Ramos (cell line): ENCODE measurements around the gene SLC4A2.
"Not testable (repeated sequence)": the region's sequence is repeated elsewhere in the genome, so short reads cannot be mapped to it uniquely, and the experiment has no call there.

Source experiments
- in situ Hi-C: fragments of 300-500 bp; cut with MboI; formaldehyde crosslinking; loops from one replicate; pipeline ENCODE4 v1.14.3; 2022; ENCODE audit warnings: low sequenced_read_pairs; ENCODE audit not compliant: unreplicated experiment

Gene SLC4A2

GRCh38 chr7:151059367-151060112, at the start of gene SLC4A2:
Gene SLC4A2 (plus strand): TSS chr7:151059589. CDS start chr7:151061988, 2,399 bp downstream.
- in situ Hi-C loops, result no loop called here

- in situ Hi-C loops, result no loop called here
Measured at GRCh38 chr7:151010037-151010306, 49.4 kb upstream of the SLC4A2 start.

GRCh38 chr7:151010307-151011096, 48.9 kb upstream of the SLC4A2 start:
- in situ Hi-C loops, result no loop called here

- in situ Hi-C loops, result no loop called here
Measured at GRCh38 chr7:151011097-151011409, 48.3 kb upstream of the SLC4A2 start.

GRCh38 chr7:151011616-151012015, 47.8 kb upstream of the SLC4A2 start:
- in situ Hi-C loops, result not testable (repeated sequence)

- in situ Hi-C loops, result no loop called here
Measured at GRCh38 chr7:151012031-151012692, 47.2 kb upstream of the SLC4A2 start.

GRCh38 chr7:151012911-151013347, 46.5 kb upstream of the SLC4A2 start:
- in situ Hi-C loops, result no loop called here

GRCh38 chr7:151013356-151013732, 46.0 kb upstream of the SLC4A2 start:
- in situ Hi-C loops, result no loop called here

- in situ Hi-C loops, result no loop called here
Measured at GRCh38 chr7:151013733-151014497, 45.5 kb upstream of the SLC4A2 start.

- in situ Hi-C loops, result no loop called here
Measured at GRCh38 chr7:151014950-151015349, 44.4 kb upstream of the SLC4A2 start.

- in situ Hi-C loops, result no loop called here
Measured at GRCh38 chr7:151015967-151016366, 43.4 kb upstream of the SLC4A2 start.

- in situ Hi-C loops, result no loop called here
Measured at GRCh38 chr7:151016505-151016904, 42.9 kb upstream of the SLC4A2 start.

- in situ Hi-C loops, result no loop called here
Measured at GRCh38 chr7:151016942-151017341, 42.4 kb upstream of the SLC4A2 start.

- in situ Hi-C loops, result no loop called here
Measured at GRCh38 chr7:151017370-151017952, 41.9 kb upstream of the SLC4A2 start.

- in situ Hi-C loops, result no loop called here
Measured at GRCh38 chr7:151017953-151018420, 41.4 kb upstream of the SLC4A2 start.

GRCh38 chr7:151018421-151019129, 40.8 kb upstream of the SLC4A2 start:
- in situ Hi-C loops, result no loop called here

GRCh38 chr7:151019130-151019447, 40.3 kb upstream of the SLC4A2 start:
- in situ Hi-C loops, result no loop called here

GRCh38 chr7:151020231-151020630, 39.2 kb upstream of the SLC4A2 start:
- in situ Hi-C loops, result no loop called here

- in situ Hi-C loops, result no loop called here
Measured at GRCh38 chr7:151023232-151023631, 36.2 kb upstream of the SLC4A2 start.
